GM19193 (cell line): ENCODE measurements around the gene ACADS.

ENCODE experiments used
- POLR2A ChIP-seq: IDR thresholded peaks from 4 replicates; pipeline ENCODE4 v1.6.1; 2011; ENCODE audit not compliant: insufficient read depth, insufficient read length; ENCODE audit errors: extremely low read depth

ACADS gene

DNA sequence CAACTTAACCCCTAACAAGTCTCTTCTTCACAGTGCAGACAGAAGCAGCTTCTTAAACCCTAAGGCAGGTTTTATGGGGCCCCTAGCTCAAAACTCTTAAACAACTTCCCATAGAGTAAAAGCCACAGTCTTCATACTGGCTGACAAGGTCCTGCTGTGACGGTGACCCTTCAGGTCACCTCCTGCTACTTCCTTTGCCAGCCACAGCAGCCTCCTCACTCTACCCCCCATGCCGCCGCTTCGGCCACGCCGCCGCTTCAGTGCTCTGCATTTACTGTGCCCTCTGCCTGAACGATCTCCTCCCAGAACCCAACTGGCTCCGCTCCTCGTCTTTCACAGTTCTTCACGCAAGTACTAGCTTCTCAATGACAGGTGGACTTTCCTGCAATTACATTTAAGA is 45.5 kb downstream of the ACADS start:
- no peak for TF ChIP-seq POLR2A

DNA sequence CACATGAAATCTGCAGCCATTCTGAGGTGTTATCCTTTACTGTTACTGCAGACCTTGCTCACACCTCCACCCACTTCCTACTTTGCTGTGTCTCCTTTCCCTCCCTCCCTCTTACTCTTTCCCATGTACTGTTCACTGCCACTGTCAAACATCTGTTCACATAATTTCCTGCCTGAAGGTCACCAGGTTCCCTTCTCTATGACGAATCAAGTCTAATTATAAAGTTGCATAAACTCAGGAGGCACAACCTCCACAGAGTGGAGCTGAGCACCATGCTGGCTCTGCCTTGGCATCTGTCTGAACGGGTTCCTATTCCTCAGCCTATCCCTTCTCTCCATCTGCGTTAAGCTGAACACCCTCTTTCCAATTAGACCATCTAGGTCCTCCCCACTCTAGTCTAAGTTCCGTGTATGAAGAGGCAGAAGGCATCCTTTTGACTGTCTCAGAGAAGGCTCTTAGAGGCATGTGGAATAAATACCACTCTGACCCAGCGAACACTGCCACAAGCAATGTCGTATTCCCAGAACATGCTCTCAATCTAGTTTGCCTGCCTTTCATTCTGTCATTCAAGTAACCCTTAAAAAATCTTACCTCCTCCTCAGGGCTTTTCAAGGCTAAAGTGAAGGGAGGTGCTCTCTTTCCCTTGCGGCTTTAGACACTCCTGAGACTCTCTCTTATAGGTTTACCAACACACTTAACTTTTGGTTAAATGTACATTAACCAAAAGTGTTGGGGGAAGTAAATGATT is 48.7 kb downstream of the ACADS start:
- no peak for TF ChIP-seq POLR2A

DNA sequence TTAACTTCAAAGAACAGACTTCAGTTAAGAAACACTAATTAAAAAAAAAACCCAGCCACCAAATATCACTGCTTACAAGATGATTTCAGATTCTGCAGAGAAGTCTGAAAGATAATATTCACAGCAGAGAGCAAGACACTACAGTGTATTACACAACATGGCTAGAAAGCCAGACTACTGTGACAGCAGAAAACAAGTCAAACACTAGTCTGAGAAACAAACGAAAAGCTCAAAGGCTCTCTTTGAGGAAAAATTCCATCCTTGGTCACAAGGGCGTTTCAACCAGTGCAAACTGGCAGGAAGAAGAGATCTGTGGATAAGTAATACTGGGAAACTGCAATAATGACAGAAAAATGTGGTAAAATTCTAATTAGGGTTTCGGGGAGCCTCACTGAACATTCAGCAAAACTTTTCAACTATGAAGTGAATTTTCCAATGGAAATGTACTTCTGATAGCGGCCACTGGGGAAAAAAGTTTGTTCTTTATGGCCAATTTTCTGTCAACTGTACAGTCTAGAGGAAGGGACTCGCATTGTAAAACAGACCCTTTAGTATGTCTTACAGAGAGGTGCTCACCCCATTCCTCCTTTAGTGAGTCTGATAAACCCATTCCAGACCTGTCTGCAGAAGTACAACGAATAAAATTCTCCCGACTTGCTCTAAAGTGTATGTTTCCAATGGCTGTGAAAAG is 50.4 kb downstream of the ACADS start:
- no peak for TF ChIP-seq POLR2A

DNA sequence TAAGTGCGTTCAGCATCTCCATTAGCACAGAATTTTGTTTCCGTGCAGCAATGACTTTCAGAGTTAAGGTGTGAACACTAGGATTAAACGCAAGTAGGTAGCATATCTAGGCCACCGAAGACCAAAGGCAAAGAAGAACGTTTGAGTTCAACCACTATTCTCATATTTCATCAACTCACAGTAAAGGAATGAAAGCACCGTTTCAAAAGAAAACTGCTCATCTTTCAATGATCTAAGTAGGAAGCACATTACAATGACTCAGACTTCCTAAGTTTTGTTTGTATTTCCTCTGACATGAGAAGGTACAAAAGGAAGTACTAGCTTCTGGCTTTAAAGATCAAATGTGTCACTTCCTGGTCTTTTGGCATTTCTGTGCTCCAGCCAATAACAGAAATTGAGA is 57.6 kb downstream of the ACADS start:
- TF ChIP-seq POLR2A = no peak

DNA sequence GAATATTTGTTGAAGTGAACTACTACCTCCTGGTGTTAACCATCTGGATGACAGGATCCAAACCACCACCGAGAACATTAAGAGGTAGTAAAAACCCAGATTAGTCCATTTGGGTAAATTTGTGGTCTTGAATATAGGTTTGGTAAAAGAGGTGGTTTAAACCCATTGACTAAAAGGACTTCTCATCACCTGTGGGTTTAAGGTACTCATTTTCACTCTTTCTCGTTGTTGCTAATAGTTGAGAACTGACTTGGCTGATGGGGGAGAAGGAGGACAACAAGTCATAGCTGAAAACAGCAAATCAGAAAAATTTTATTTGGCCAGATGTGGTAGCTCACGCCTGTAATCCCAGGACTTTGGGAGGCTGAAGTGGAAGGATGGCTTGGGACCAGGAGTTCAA is 59.2 kb downstream of the ACADS start:
- no peak for TF ChIP-seq POLR2A

DNA sequence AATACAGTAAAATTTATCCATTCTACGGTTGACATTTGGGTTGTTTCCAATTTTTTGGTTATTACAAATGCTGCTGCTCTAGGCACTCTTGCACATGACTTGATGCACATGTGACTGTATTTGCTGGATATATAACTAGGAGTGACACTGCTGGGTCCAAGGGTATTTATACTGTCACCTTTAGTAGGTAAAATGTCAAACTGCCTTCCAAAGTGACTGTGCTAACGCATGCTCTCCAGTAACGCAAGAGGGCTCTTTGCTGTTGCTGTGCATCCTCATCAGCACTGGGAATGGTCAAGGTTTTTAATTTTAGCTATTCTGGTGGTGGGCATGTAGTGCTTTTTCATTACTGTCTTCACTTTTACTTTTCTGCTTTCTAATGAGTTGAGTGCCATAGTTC is 62.3 kb downstream of the ACADS start:
- TF ChIP-seq POLR2A = no peak
